HFFc6 (cell line): Measurements from ENCODE around the gene RBKS. TPM values are rescaled to one million over a fixed set of nuclear protein-coding genes. Genes with fewer than 3 reads are reported as not detected.

Source experiments
- DNase-seq: peaks from one replicate; pipeline ENCODE4 v3.0.0-alpha.2; 2018
- H3K27ac Mint-ChIP-seq: 2 replicates; pipeline ENCODE4 v1.8.0; 2020; ENCODE audit warnings: mild to moderate bottlenecking, mixed read lengths
- H3K27me3 Mint-ChIP-seq: 2 replicates; pipeline ENCODE4 v1.8.0; 2021; ENCODE audit warnings: mild to moderate bottlenecking, moderate library complexity, mixed read lengths; ENCODE audit not compliant: insufficient read depth
- H3K36me3 Mint-ChIP-seq: 2 replicates; pipeline ENCODE4 v1.8.0; 2021; ENCODE audit warnings: low read depth, mixed read lengths
- H3K4me1 Mint-ChIP-seq: 2 replicates; pipeline ENCODE4 v1.8.0; 2020; ENCODE audit warnings: low read depth, mixed read lengths
- H3K4me3 Mint-ChIP-seq: 2 replicates; pipeline ENCODE4 v1.8.0; 2020; ENCODE audit warnings: mild to moderate bottlenecking, moderate library complexity, mixed read lengths
- H3K9me3 Mint-ChIP-seq: 2 replicates; pipeline ENCODE4 v1.8.0; 2020; ENCODE audit warnings: mild to moderate bottlenecking, mixed read lengths
- CTCF ChIP-seq: fragments of 200-600 bp; sonication (generic); IDR thresholded peaks from 2 replicates; pipeline ENCODE4 v1.5.0; 2021; ENCODE audit warnings: antibody characterized with exemption, mild to moderate bottlenecking
- total RNA-seq, 6 experiments: library from RNA; stranded (reverse); fragmentation: NEBNext Ultra II Directional; extraction: Animal tissue kit (Norgen Biotek cat#: 25700); gene quantifications; 2 replicates in 1 of 6; 3 replicates in 5 of 6; pipeline ENCODE4 v1.2.3, GENCODE V29; 2021

The RBKS gene
- total RNA-seq, 6 experiments from 2014 or later = 1.8 to 3.1 (median 2.7) TPM

GRCh38 chr2:27888790-27889189 is 1.4 kb downstream of the RBKS start:
- peak; percentile 78 for DNase-seq
- no peak for TF ChIP-seq CTCF
- H3K27ac Mint-ChIP-seq = peak overlapping the region; percentile 98
- peaks cover 2% of the 10 kb centered on the region; the same call in 1 of the 2 replicates for H3K27me3 Mint-ChIP-seq
- H3K4me1 Mint-ChIP-seq = peaks cover 81% of the 10 kb centered on the region
- H3K4me3 Mint-ChIP-seq = peak overlapping the region; percentile 97
- H3K9me3 Mint-ChIP-seq = no peaks in the 10 kb centered on the region
- peaks cover 14% of the 10 kb centered on the region; the same call in 1 of the 2 replicates for H3K36me3 Mint-ChIP-seq

- H3K4me1 Mint-ChIP-seq = peaks cover 79% of the 10 kb centered on the region
- peaks cover 2% of the 10 kb centered on the region; the same call in 1 of the 2 replicates for H3K27me3 Mint-ChIP-seq
- H3K4me3 Mint-ChIP-seq = no peak overlapping the region; the same call in 1 of the 2 replicates
- DNase-seq = no peak
- TF ChIP-seq CTCF = no peak
- no peaks in the 10 kb centered on the region for H3K9me3 Mint-ChIP-seq
- H3K27ac Mint-ChIP-seq = peak overlapping the region; percentile 98; the same call in 1 of the 2 replicates
- H3K36me3 Mint-ChIP-seq = peaks cover 14% of the 10 kb centered on the region; the same call in 1 of the 2 replicates
These were observed 2.4 kb downstream of the RBKS start for GRCh38 chr2:27887830-27888229.

DNA sequence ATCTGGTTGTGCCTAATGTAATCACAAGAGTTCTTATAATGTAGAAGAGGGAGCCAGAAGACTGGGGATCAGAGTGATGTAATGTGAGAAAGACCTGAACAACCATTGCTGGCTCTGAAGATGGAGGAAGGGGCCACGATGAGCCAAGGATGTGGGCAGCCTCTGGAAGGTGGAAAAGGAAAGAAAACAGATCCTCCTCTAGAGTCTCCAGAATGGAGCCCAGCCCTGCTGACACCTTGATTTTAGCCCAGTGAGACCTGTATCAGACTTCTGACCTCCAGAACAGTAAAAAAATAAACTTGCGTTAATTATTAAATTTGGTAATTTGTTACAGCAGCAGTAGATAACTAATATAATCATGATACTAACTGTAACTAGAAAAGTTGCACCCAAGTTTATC is 3.1 kb downstream of the RBKS start:
- Mint-ChIP-seq H3K27me3 (peaks cover 2% of the 10 kb centered on the region; the same call in 1 of the 2 replicates), H3K27ac (peak overlapping the region; percentile 68), H3K9me3 (peaks cover 5% of the 10 kb centered on the region), H3K4me1 (peaks cover 78% of the 10 kb centered on the region), H3K36me3 (peaks cover 21% of the 10 kb centered on the region), H3K4me3 (no peak overlapping the region)
- no peak for DNase-seq
- no peak for TF ChIP-seq CTCF

DNA sequence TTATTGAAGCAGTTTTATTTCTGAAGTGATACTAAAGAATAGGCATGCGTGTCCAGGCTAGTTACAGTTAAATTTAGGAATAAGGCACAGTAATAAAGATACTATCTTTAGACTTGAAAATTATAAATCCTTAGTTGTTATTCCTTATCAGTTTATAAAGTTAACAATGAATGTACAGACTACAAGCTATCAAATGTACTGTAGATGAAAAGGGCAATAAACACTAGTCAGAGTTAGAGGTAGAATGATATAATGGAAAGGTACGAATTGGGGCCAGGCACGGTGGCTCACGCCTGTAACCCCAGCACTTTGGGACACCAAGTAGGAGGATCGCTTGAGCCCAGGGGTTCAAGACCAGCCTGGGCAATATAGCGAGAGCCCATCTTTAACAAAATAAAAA is 3.9 kb downstream of the RBKS start:
- TF ChIP-seq CTCF = no peak
- peaks cover 2% of the 10 kb centered on the region; the same call in 1 of the 2 replicates for H3K27me3 Mint-ChIP-seq
- H3K36me3 Mint-ChIP-seq = peaks cover 27% of the 10 kb centered on the region
- H3K9me3 Mint-ChIP-seq = peaks cover 11% of the 10 kb centered on the region
- H3K4me3 Mint-ChIP-seq = no peak overlapping the region; the same call in 1 of the 2 replicates
- DNase-seq = no peak
- peaks cover 78% of the 10 kb centered on the region for H3K4me1 Mint-ChIP-seq
- peak overlapping the region; percentile 80 for H3K27ac Mint-ChIP-seq

- Mint-ChIP-seq H3K27ac (peak overlapping the region; percentile 80), H3K36me3 (peaks cover 25% of the 10 kb centered on the region), H3K4me1 (peaks cover 72% of the 10 kb centered on the region), H3K9me3 (peaks cover 12% of the 10 kb centered on the region), H3K4me3 (peak overlapping the region; percentile 39), H3K27me3 (peaks cover 2% of the 10 kb centered on the region; the same call in 1 of the 2 replicates)
- DNase-seq = no peak
- TF ChIP-seq CTCF = no peak
These were observed 4.5 kb downstream of the RBKS start for GRCh38 chr2:27885661-27886060.
